ENCODE data around the gene KLF6. TPM values are rescaled to one million over a fixed set of nuclear protein-coding genes. Genes with fewer than 3 reads are reported as not detected.
A peak's percentile ranks its signal among the peaks of the same experiment; 100 is the strongest.

Gene KLF6
- total RNA-seq, 2 experiments from 2014 or later, result 851 to 874 TPM

DNA sequence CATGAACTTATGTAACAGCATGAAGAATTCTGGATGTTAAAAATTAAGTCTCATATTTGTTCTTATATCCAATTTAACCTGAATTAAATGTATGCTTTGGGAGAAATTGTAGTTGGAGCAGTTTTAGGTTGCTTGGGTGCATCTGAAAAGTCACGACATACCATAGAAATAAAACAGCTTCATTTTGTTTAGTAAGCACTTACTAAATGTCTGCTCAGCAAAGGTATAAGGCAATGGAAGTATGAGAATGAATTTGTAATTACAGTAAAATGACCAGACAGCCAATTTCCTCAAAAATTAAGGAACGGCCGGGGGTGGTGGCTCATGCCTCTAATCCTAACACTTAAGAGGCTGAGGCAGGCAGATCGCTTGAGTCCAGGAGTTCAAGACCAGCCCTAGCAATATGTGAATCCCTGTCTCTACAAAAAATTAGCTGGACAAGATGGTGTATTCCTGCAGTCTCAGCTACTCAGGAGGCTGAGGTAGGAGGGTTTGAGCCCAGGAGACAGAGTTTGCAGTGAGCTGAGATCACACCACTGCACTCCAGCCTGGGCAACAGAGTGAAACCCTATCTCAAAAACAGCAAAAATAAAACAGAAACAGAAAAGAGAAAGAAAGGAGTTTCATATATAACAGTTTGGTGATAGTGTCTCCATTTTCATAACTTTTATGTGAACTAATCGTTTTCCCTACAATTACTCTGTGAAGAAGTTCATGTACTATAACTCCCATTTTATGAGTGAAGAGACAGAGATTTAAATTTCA, 47.2 kb upstream of the KLF6 start:
- Mint-ChIP-seq H3K27ac (no peak overlapping the region), H3K36me3 (ENCODE audit: low read depth) (no peaks in the 10 kb centered on the region), H3K27me3 (no peaks in the 10 kb centered on the region), H3K4me1 (ENCODE audit: low read depth) (peaks cover 28% of the 10 kb centered on the region), H3K9me3 (no peaks in the 10 kb centered on the region), H3K4me3 (no peak overlapping the region)
- ATAC-seq (ENCODE audit: poor library complexity) (no peak), DNase-seq (no peak)
- TF ChIP-seq CTCF (IDR thresholded peaks at IDR 0.05), result no peak
- peaks cover 21% of the 10 kb centered on the region for H3K4me1 ChIP-seq (ENCODE audit: insufficient read depth, low read length)
- H3K36me3 ChIP-seq (ENCODE audit: insufficient read depth, low read length), result no peaks in the 10 kb centered on the region
- ChIA-PET CTCF (no interaction called here), POLR2A (interaction anchor here (0.7 to 7.0 kb wide), 2 partner anchors 48 to 117 kb away, joined by 4 to 47 read pairs; partner anchors contain the start of gene KLF6)
- no peak overlapping the region for H3K27ac ChIP-seq (ENCODE audit: low read depth in 1 of 2, low read length in 2 of 2)
- H3K27me3 ChIP-seq (ENCODE audit: control insufficient read depth in 1 of 2, insufficient read depth in 2 of 2, low read length in 2 of 2), result no peaks in the 10 kb centered on the region
- no peaks in the 10 kb centered on the region for H3K9me3 ChIP-seq (ENCODE audit: control insufficient read depth in 1 of 2, insufficient read depth in 1 of 2, low read length in 2 of 2)
- intact Hi-C loops (cut with DNase I, micrococcal nuclease), result no loop called here
- H3K4me3 ChIP-seq (ENCODE audit: low read length), result no peak overlapping the region

- Histone ChIP-seq H3K4me3 (ENCODE audit: low read length) (no peak overlapping the region), H3K36me3 (ENCODE audit: insufficient read depth, low read length) (no peaks in the 10 kb centered on the region), H3K4me1 (ENCODE audit: insufficient read depth, low read length) (peaks cover 21% of the 10 kb centered on the region), H3K27me3 (ENCODE audit: control insufficient read depth in 1 of 2, insufficient read depth in 2 of 2, low read length in 2 of 2) (no peaks in the 10 kb centered on the region), H3K9me3 (ENCODE audit: control insufficient read depth in 1 of 2, insufficient read depth in 1 of 2, low read length in 2 of 2) (no peaks in the 10 kb centered on the region), H3K27ac (ENCODE audit: low read depth in 1 of 2, low read length in 2 of 2) (no peak overlapping the region)
- Mint-ChIP-seq H3K9me3 (no peaks in the 10 kb centered on the region), H3K4me1 (ENCODE audit: low read depth) (peaks cover 28% of the 10 kb centered on the region), H3K4me3 (no peak overlapping the region), H3K27ac (no peak overlapping the region), H3K27me3 (no peaks in the 10 kb centered on the region), H3K36me3 (ENCODE audit: low read depth) (no peaks in the 10 kb centered on the region)
- intact Hi-C loops (cut with DNase I, micrococcal nuclease), result no loop called here
- CTCF ChIA-PET, result no interaction called here
- TF ChIP-seq CTCF (IDR thresholded peaks at IDR 0.05), result no peak
- DNase-seq, result no peak
- POLR2A ChIA-PET, result interaction anchor here (7.0 kb wide), 1 partner anchor 47 kb away, joined by 47 read pairs; the partner anchor contains the start of gene KLF6
- ATAC-seq (ENCODE audit: poor library complexity), result no peak
These were observed 46.6 kb upstream of the KLF6 start for GRCh38 chr10:3831608-3832007.

- intact Hi-C loops (cut with DNase I, micrococcal nuclease), result no loop called here
- no peaks in the 10 kb centered on the region for H3K9me3 ChIP-seq (ENCODE audit: control insufficient read depth in 1 of 2, insufficient read depth in 1 of 2, low read length in 2 of 2)
- no peaks in the 10 kb centered on the region for H3K36me3 ChIP-seq (ENCODE audit: insufficient read depth, low read length)
- peaks cover 22% of the 10 kb centered on the region for H3K4me1 Mint-ChIP-seq (ENCODE audit: low read depth)
- H3K27ac Mint-ChIP-seq, result peak overlapping the region; percentile 85
- ChIA-PET CTCF (no interaction called here), POLR2A (interaction anchor here (7.0 kb wide), 1 partner anchor 46 kb away, joined by 47 read pairs; the partner anchor contains the start of gene KLF6)
- ATAC-seq (ENCODE audit: poor library complexity) (no peak), DNase-seq (no peak)
- no peaks in the 10 kb centered on the region for H3K27me3 ChIP-seq (ENCODE audit: control insufficient read depth in 1 of 2, insufficient read depth in 2 of 2, low read length in 2 of 2)
- no peak for TF ChIP-seq CTCF (IDR thresholded peaks at IDR 0.05)
- peaks cover 20% of the 10 kb centered on the region for H3K4me1 ChIP-seq (ENCODE audit: insufficient read depth, low read length)
- H3K9me3 Mint-ChIP-seq, result no peaks in the 10 kb centered on the region
- H3K27me3 Mint-ChIP-seq, result no peaks in the 10 kb centered on the region
- H3K27ac ChIP-seq (ENCODE audit: low read depth in 1 of 2, low read length in 2 of 2), result no peak overlapping the region
- H3K4me3 ChIP-seq (ENCODE audit: low read length), result no peak overlapping the region
- H3K36me3 Mint-ChIP-seq (ENCODE audit: low read depth), result no peaks in the 10 kb centered on the region
- no peak overlapping the region for H3K4me3 Mint-ChIP-seq
These were observed 45.9 kb upstream of the KLF6 start for GRCh38 chr10:3830946-3831345.

Measured in CD4-positive, alpha-beta T cell (primary cell).